ENCODE results near the gene BEGAIN.

BEGAIN gene

GRCh38 chr14:100558966-100559365 lies 28.3 kb downstream of the BEGAIN start:
- H3K4me2 ChIP-seq (ENCODE audit: low read length): no peak overlapping the region
- H3K9me3 ChIP-seq (ENCODE audit: control insufficient read depth, insufficient read depth, low read length): no peaks in the 10 kb centered on the region
- H3K4me1 ChIP-seq (ENCODE audit: control insufficient read depth, low read length): no peaks in the 10 kb centered on the region
- H3K9me2 ChIP-seq (replicated peaks; ENCODE audit: control insufficient read depth, low read length): no peaks in the 10 kb centered on the region
- H3K27ac ChIP-seq (ENCODE audit: low read depth, low read length): no peak overlapping the region
- H3K27me3 ChIP-seq (ENCODE audit: control insufficient read depth, low read length): no peaks in the 10 kb centered on the region
- no peak overlapping the region for H3K4me3 ChIP-seq (ENCODE audit: low read length)
- no peaks in the 10 kb centered on the region for H3F3A ChIP-seq (ENCODE audit: control insufficient read depth, insufficient read depth)
- H3K36me3 ChIP-seq (ENCODE audit: control insufficient read depth, low read length): no peaks in the 10 kb centered on the region
- no peaks in the 10 kb centered on the region for H4K20me1 ChIP-seq (ENCODE audit: control insufficient read depth, insufficient read depth, low read depth, low read length)
- H3K79me2 ChIP-seq (ENCODE audit: control insufficient read depth, low read length): no peaks in the 10 kb centered on the region
- TF ChIP-seq CTCF (IDR thresholded peaks at IDR 0.05; ENCODE audit: low read depth, low read length, poor library complexity, severe bottlenecking): no peak

DNA sequence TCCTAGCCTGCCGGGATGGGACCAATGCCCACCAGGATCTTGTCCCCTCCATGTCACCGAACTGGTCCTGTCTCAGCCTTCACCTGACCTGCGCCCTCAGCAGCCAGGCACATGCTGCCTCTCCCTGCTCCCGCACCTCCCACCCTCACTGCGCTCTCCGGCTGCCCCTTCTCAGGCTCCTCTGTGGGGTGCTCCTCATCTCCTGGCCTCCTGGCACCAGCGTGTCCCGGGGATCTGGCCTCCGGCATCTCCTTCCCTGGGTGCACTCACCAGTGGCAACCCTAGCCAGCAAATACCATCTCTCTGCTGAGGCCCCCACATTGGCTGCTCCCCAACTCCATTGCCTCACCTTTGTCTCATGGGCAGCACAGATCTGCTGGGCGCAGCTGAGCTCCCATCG lies 29.0 kb downstream of the BEGAIN start:
- Histone ChIP-seq H3F3A (ENCODE audit: control insufficient read depth, insufficient read depth) (no peaks in the 10 kb centered on the region), H3K4me2 (ENCODE audit: low read length) (no peak overlapping the region), H3K79me2 (ENCODE audit: control insufficient read depth, low read length) (no peaks in the 10 kb centered on the region), H3K9me3 (ENCODE audit: control insufficient read depth, insufficient read depth, low read length) (no peaks in the 10 kb centered on the region), H3K4me3 (ENCODE audit: low read length) (no peak overlapping the region), H3K27me3 (ENCODE audit: control insufficient read depth, low read length) (no peaks in the 10 kb centered on the region), H3K27ac (ENCODE audit: low read depth, low read length) (no peak overlapping the region), H3K4me1 (ENCODE audit: control insufficient read depth, low read length) (no peaks in the 10 kb centered on the region), H3K36me3 (ENCODE audit: control insufficient read depth, low read length) (no peaks in the 10 kb centered on the region), H3K9me2 (replicated peaks; ENCODE audit: control insufficient read depth, low read length) (no peaks in the 10 kb centered on the region), H4K20me1 (ENCODE audit: control insufficient read depth, insufficient read depth, low read depth, low read length) (no peaks in the 10 kb centered on the region)
- TF ChIP-seq CTCF (IDR thresholded peaks at IDR 0.05; ENCODE audit: low read depth, low read length, poor library complexity, severe bottlenecking) (no peak), EZH2phosphoT487 (IDR thresholded peaks at IDR 0.05; ENCODE audit: borderline replicate concordance, low read length) (no peak)

- no peaks in the 10 kb centered on the region for H3K79me2 ChIP-seq (ENCODE audit: control insufficient read depth, low read length)
- H3F3A ChIP-seq (ENCODE audit: control insufficient read depth, insufficient read depth): no peaks in the 10 kb centered on the region
- H3K27ac ChIP-seq (ENCODE audit: low read depth, low read length): no peak overlapping the region
- TF ChIP-seq CTCF (IDR thresholded peaks at IDR 0.05; ENCODE audit: low read depth, low read length, poor library complexity, severe bottlenecking) (no peak), EZH2phosphoT487 (IDR thresholded peaks at IDR 0.05; ENCODE audit: borderline replicate concordance, low read length) (no peak)
- no peaks in the 10 kb centered on the region for H3K4me1 ChIP-seq (ENCODE audit: control insufficient read depth, low read length)
- H3K36me3 ChIP-seq (ENCODE audit: control insufficient read depth, low read length): no peaks in the 10 kb centered on the region
- H3K4me2 ChIP-seq (ENCODE audit: low read length): no peak overlapping the region
- H3K9me2 ChIP-seq (replicated peaks; ENCODE audit: control insufficient read depth, low read length): no peaks in the 10 kb centered on the region
- H3K4me3 ChIP-seq (ENCODE audit: low read length): no peak overlapping the region
- H4K20me1 ChIP-seq (ENCODE audit: control insufficient read depth, insufficient read depth, low read depth, low read length): no peaks in the 10 kb centered on the region
- no peaks in the 10 kb centered on the region for H3K9me3 ChIP-seq (ENCODE audit: control insufficient read depth, insufficient read depth, low read length)
- H3K27me3 ChIP-seq (ENCODE audit: control insufficient read depth, low read length): no peaks in the 10 kb centered on the region
Measured at GRCh38 chr14:100557658-100558057, 29.6 kb downstream of the BEGAIN start.

All from DOHH2 (cell line).